ENCODE data around the gene ITM2B.

DNA sequence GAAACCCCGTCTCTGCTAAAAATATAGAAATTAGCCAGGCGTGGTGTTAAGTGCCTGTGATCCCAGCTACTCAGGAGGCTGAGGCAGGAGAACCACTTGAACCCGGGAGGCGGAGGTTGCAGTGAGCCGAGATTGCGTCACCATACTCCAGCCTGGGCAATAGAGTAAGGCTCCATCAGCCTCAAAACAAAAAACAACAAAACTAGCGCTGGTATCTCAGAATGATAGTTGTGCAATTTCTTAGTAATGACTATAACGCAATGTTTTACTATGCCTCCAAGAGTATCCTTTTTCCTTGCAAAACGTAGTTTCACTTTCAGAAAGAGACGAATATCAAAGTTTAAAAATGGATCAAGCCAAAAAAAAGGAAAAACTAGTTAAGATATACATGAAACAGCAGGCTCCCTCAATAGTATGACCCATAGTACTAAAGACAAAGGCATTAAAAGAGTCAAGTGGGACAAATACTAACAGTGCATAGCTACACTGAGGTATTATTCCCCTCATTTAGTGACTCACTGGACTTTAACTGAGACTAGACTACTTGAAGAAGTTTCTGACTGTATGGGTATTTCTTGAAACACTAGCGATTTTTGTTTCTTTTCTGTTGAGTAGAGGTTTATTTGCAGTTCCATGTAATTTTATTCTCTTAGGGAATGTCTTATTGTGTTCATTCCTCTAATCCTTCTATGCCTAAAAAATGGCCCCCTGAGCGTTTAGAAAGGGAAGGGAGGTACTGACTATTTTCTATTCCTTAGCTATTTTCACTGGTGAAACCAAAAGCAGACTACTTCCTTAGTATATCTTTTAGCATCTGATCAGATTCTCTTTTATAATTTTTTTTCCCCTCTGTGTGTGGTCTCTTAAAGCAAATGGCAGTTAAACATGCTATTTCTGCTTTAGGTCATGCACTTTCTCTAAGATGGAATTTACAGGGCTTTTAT lies 10.4 kb upstream of the ITM2B start:
- no peak for TF ChIP-seq POLR2A (IDR thresholded peaks at IDR 0.05)
- TF ChIP-seq, protein P1, sequence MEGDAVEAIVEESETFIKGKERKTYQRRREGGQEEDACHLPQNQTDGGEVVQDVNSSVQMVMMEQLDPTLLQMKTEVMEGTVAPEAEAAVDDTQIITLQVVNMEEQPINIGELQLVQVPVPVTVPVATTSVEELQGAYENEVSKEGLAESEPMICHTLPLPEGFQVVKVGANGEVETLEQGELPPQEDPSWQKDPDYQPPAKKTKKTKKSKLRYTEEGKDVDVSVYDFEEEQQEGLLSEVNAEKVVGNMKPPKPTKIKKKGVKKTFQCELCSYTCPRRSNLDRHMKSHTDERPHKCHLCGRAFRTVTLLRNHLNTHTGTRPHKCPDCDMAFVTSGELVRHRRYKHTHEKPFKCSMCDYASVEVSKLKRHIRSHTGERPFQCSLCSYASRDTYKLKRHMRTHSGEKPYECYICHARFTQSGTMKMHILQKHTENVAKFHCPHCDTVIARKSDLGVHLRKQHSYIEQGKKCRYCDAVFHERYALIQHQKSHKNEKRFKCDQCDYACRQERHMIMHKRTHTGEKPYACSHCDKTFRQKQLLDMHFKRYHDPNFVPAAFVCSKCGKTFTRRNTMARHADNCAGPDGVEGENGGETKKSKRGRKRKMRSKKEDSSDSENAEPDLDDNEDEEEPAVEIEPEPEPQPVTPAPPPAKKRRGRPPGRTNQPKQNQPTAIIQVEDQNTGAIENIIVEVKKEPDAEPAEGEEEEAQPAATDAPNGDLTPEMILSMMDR (IDR thresholded peaks at IDR 0.05) = no peak
